ENCODE measurements around the gene ARHGEF16.

DNA sequence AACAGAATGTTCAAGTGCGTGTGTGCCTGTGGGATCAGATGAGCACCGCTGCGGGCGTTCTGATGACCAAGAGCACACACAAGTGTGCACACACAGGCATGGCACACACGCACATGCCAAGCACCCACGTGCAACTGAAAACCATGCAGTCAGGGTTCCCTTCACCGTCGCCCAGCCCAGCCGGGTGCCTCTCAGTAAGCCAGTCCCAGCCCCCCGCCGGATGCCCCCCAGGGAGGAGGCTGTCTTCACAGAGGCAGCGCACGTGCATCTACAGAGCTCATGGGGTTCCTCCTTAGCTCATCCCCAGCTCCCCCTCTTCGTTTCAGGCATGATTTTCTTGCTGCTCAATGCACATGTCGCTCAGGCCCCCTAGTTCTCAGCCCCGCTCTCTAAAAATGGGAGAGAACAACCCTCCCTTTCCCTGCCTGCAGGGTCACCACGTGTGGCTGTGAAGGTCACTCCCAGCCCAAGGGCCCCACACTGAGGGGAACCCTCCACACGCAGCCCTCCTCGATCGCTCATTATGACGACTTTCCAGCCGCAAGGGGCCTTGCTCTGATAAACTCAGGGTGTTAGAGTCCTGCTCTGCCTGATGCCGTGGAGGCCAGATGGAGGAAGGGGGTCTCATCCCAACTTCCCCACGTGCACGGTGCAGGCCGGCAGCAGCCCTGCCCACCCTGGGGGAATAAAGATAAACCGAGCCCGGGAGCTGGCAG lies 30.4 kb upstream of the ARHGEF16 start:
- TF ChIP-seq, protein P1, sequence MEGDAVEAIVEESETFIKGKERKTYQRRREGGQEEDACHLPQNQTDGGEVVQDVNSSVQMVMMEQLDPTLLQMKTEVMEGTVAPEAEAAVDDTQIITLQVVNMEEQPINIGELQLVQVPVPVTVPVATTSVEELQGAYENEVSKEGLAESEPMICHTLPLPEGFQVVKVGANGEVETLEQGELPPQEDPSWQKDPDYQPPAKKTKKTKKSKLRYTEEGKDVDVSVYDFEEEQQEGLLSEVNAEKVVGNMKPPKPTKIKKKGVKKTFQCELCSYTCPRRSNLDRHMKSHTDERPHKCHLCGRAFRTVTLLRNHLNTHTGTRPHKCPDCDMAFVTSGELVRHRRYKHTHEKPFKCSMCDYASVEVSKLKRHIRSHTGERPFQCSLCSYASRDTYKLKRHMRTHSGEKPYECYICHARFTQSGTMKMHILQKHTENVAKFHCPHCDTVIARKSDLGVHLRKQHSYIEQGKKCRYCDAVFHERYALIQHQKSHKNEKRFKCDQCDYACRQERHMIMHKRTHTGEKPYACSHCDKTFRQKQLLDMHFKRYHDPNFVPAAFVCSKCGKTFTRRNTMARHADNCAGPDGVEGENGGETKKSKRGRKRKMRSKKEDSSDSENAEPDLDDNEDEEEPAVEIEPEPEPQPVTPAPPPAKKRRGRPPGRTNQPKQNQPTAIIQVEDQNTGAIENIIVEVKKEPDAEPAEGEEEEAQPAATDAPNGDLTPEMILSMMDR (IDR thresholded peaks at IDR 0.05) = no peak
- no peak for TF ChIP-seq EZH2phosphoT487 (IDR thresholded peaks at IDR 0.05)
